DMS53 treated with DMSO at 0.1 percent for 48 hours (cell line): ENCODE measurements around the gene PSKH1.

ENCODE experiments used
- DNase-seq: peaks from one replicate; lab custom pipeline; 2025; ENCODE audit not compliant: unreplicated experiment; lab: John Stamatoyannopoulos, UW

Gene PSKH1

GRCh38 chr16:67939507-67940445 lies 46.7 kb downstream of the PSKH1 start:
- no peak for DNase-seq

GRCh38 chr16:67940446-67941089 lies 47.5 kb downstream of the PSKH1 start:
- DNase-seq: no peak

- no peak for DNase-seq
Measured at GRCh38 chr16:67941469-67942199, 48.6 kb downstream of the PSKH1 start.

- DNase-seq: no peak
Measured at GRCh38 chr16:67942200-67942509, 49.1 kb downstream of the PSKH1 start.

- DNase-seq: no peak
Measured at GRCh38 chr16:67942510-67943255, 49.6 kb downstream of the PSKH1 start.

- no peak for DNase-seq
Measured at GRCh38 chr16:67943256-67943618, 50.2 kb downstream of the PSKH1 start.

GRCh38 chr16:67943619-67944504 lies 50.8 kb downstream of the PSKH1 start, which contains the start of gene LCAT:
LCAT (minus strand) TSS chr16:67944120; CDS start chr16:67944101, 19 bp downstream.
- DNase-seq: no peak

- no peak for DNase-seq
Measured at GRCh38 chr16:67944690-67945391, 51.8 kb downstream of the PSKH1 start.

GRCh38 chr16:67945392-67945933 lies 52.4 kb downstream of the PSKH1 start:
- DNase-seq: no peak

- no peak for DNase-seq
Measured at GRCh38 chr16:67946128-67946569, 53.1 kb downstream of the PSKH1 start.

GRCh38 chr16:67946966-67947558 lies 54.0 kb downstream of the PSKH1 start:
- DNase-seq: no peak

GRCh38 chr16:67948015-67948414 lies 55.0 kb downstream of the PSKH1 start:
- no peak for DNase-seq

- DNase-seq: no peak
Measured at GRCh38 chr16:67949645-67950044, 56.6 kb downstream of the PSKH1 start.

- DNase-seq: no peak
Measured at GRCh38 chr16:67950335-67950843, 57.3 kb downstream of the PSKH1 start.

GRCh38 chr16:67951485-67951884 lies 58.4 kb downstream of the PSKH1 start:
- no peak for DNase-seq

GRCh38 chr16:67953641-67954375 lies 60.8 kb downstream of the PSKH1 start:
- DNase-seq: no peak

GRCh38 chr16:67954421-67955196 lies 61.6 kb downstream of the PSKH1 start:
- no peak for DNase-seq
